ENCODE results near the gene LUZP2. TPM values are rescaled to one million over a fixed set of nuclear protein-coding genes. Genes with fewer than 3 reads are reported as not detected.
A peak's percentile ranks its signal among the peaks of the same experiment; 100 is the strongest.

The LUZP2 gene
- total and polyA plus RNA-seq, 4 donors = 0.05 TPM; not detected in 3

DNA sequence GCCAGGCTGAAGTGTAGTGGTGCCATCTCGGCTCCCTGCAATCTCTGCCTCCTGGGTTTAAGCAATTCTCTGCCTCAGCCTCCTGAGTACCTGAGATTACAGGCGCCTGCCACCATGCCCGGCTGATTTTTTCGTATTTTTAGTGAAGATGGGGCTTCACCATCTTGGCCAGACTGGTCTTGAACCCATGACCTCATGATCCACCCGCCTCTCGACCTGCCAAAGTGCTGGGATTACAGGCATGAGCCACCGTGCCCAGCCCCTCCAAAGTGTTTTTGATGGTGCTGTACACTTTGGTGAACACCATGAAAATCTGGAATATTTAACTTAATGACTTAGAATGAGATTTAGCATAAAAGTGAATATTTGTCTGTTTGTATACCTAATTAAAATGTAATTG, 5.6 kb downstream of the LUZP2 start:
- TF ChIP-seq NR2F2 (IDR thresholded peaks at IDR 0.05) (no peak), HNF4A (conservative IDR thresholded peaks at IDR 0.05) (no peak), FOXA2 (IDR thresholded peaks at IDR 0.05) (no peak), RXRA (IDR thresholded peaks at IDR 0.05) (no peak), GABPA (IDR thresholded peaks at IDR 0.05 in 1 of 2, conservative IDR thresholded peaks at IDR 0.05 in 1 of 2) (no peak), EGR1 (IDR thresholded peaks at IDR 0.05; ENCODE audit: low read depth in 2 of 2) (no peak), FOXA1 (IDR thresholded peaks at IDR 0.05) (no peak), HNF4G (IDR thresholded peaks at IDR 0.05) (no peak)
- no peak for DNase-seq (ENCODE audit: low spot score)
- no peaks in the 10 kb centered on the region for H3K9me3 ChIP-seq (ENCODE audit: control insufficient read depth in 4 of 4, low read length in 3 of 4)
- no peaks in the 10 kb centered on the region for H3K36me3 ChIP-seq (ENCODE audit: control insufficient read depth in 4 of 4, insufficient read depth in 3 of 4, low read depth in 1 of 4, low read length in 3 of 4)
- no peaks in the 10 kb centered on the region for H3K4me1 ChIP-seq (ENCODE audit: control insufficient read depth in 4 of 4, insufficient read depth in 4 of 4, low read length in 3 of 4)
- H3K27me3 ChIP-seq (ENCODE audit: control insufficient read depth in 4 of 4, insufficient read depth in 4 of 4, low read length in 3 of 4) = no peaks in the 10 kb centered on the region
- no peak overlapping the region for H3K9ac ChIP-seq (ENCODE audit: low read depth in 1 of 2, low read length in 2 of 2)
- WGBS = 72% methylated on average over 7 of the region's 7 CpGs
- H3K27ac ChIP-seq (ENCODE audit: low read depth in 1 of 2, low read length in 2 of 2) = no peak overlapping the region
- no peak overlapping the region for H3K4me3 ChIP-seq (ENCODE audit: low read depth in 1 of 3, low read length in 3 of 3)

DNA sequence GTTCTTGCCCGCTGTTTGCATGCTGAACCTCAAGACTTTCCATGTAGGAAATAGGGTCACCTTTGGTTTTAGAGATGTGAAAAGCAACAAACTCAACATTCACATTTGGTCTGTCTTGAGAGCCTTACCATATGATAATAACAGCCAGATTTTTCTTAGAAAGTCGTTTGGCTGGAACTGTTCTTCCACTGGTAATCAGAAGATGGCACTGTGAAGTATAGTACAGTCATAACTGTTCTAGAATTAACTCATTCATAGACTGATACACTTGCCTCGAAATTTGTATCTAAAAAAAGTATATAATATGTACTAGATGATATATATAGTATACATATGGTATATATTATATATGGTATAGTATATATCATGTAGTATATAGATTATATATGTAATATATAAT, 12.3 kb downstream of the LUZP2 start:
- 39% methylated on average over 3 of the region's 3 CpGs for WGBS
- H3K36me3 ChIP-seq (ENCODE audit: control insufficient read depth in 4 of 4, insufficient read depth in 3 of 4, low read depth in 1 of 4, low read length in 3 of 4) = no peaks in the 10 kb centered on the region
- H3K4me1 ChIP-seq (ENCODE audit: control insufficient read depth in 4 of 4, insufficient read depth in 4 of 4, low read length in 3 of 4) = no peaks in the 10 kb centered on the region
- TF ChIP-seq, protein P1, sequence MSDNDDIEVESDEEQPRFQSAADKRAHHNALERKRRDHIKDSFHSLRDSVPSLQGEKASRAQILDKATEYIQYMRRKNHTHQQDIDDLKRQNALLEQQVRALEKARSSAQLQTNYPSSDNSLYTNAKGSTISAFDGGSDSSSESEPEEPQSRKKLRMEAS (IDR thresholded peaks at IDR 0.05) = no peak
- TF ChIP-seq RAD21 (IDR thresholded peaks at IDR 0.05) = peak in 1 of 2 donors; percentile 26
- no peaks in the 10 kb centered on the region for H3K27me3 ChIP-seq (ENCODE audit: control insufficient read depth in 4 of 4, insufficient read depth in 4 of 4, low read length in 3 of 4)
- DNase-seq (ENCODE audit: low spot score) = no peak
- H3K9me3 ChIP-seq (ENCODE audit: control insufficient read depth in 4 of 4, low read length in 3 of 4) = no peaks in the 10 kb centered on the region
- H3K9ac ChIP-seq (ENCODE audit: low read depth in 1 of 2, low read length in 2 of 2) = no peak overlapping the region
- H3K27ac ChIP-seq (ENCODE audit: low read depth in 1 of 2, low read length in 2 of 2) = no peak overlapping the region
- no peak overlapping the region for H3K4me3 ChIP-seq (ENCODE audit: low read depth in 1 of 3, low read length in 3 of 3)

DNA sequence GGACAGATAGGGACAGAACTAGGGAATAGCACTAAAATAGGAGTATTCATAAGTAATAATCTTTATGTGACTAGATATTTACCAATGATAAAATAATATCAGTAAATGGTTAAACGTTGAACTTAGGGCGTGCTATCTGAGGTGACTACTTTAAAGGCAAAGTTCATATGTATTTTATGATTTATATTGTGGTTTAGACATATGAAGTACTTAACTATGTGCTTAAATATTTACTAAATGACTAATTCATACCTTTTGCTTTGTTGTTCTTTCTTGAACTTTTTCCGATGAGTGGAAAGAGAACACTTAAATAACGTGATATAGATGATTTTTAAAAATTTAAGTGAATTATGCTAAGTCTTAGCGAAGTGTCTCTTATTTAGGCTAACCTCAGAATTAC, 14.7 kb downstream of the LUZP2 start:
- DNase-seq (ENCODE audit: low spot score) = no peak
- WGBS = 64% methylated on average over 5 of the region's 5 CpGs
- Histone ChIP-seq H3K4me3 (ENCODE audit: low read depth in 1 of 3, low read length in 3 of 3) (no peak overlapping the region), H3K4me1 (ENCODE audit: control insufficient read depth in 4 of 4, insufficient read depth in 4 of 4, low read length in 3 of 4) (no peaks in the 10 kb centered on the region), H3K27ac (ENCODE audit: low read depth in 1 of 2, low read length in 2 of 2) (no peak overlapping the region), H3K9ac (ENCODE audit: low read depth in 1 of 2, low read length in 2 of 2) (no peak overlapping the region), H3K27me3 (ENCODE audit: control insufficient read depth in 4 of 4, insufficient read depth in 4 of 4, low read length in 3 of 4) (no peaks in the 10 kb centered on the region), H3K9me3 (ENCODE audit: control insufficient read depth in 4 of 4, low read length in 3 of 4) (no peaks in the 10 kb centered on the region), H3K36me3 (ENCODE audit: control insufficient read depth in 4 of 4, insufficient read depth in 3 of 4, low read depth in 1 of 4, low read length in 3 of 4) (no peaks in the 10 kb centered on the region)
- TF ChIP-seq HNF4A (conservative IDR thresholded peaks at IDR 0.05) = no peak
- TF ChIP-seq NR2F2 (IDR thresholded peaks at IDR 0.05) = no peak
- TF ChIP-seq, protein P2, sequence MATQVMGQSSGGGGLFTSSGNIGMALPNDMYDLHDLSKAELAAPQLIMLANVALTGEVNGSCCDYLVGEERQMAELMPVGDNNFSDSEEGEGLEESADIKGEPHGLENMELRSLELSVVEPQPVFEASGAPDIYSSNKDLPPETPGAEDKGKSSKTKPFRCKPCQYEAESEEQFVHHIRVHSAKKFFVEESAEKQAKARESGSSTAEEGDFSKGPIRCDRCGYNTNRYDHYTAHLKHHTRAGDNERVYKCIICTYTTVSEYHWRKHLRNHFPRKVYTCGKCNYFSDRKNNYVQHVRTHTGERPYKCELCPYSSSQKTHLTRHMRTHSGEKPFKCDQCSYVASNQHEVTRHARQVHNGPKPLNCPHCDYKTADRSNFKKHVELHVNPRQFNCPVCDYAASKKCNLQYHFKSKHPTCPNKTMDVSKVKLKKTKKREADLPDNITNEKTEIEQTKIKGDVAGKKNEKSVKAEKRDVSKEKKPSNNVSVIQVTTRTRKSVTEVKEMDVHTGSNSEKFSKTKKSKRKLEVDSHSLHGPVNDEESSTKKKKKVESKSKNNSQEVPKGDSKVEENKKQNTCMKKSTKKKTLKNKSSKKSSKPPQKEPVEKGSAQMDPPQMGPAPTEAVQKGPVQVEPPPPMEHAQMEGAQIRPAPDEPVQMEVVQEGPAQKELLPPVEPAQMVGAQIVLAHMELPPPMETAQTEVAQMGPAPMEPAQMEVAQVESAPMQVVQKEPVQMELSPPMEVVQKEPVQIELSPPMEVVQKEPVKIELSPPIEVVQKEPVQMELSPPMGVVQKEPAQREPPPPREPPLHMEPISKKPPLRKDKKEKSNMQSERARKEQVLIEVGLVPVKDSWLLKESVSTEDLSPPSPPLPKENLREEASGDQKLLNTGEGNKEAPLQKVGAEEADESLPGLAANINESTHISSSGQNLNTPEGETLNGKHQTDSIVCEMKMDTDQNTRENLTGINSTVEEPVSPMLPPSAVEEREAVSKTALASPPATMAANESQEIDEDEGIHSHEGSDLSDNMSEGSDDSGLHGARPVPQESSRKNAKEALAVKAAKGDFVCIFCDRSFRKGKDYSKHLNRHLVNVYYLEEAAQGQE (IDR thresholded peaks at IDR 0.05) = no peak
- TF ChIP-seq, protein P3, sequence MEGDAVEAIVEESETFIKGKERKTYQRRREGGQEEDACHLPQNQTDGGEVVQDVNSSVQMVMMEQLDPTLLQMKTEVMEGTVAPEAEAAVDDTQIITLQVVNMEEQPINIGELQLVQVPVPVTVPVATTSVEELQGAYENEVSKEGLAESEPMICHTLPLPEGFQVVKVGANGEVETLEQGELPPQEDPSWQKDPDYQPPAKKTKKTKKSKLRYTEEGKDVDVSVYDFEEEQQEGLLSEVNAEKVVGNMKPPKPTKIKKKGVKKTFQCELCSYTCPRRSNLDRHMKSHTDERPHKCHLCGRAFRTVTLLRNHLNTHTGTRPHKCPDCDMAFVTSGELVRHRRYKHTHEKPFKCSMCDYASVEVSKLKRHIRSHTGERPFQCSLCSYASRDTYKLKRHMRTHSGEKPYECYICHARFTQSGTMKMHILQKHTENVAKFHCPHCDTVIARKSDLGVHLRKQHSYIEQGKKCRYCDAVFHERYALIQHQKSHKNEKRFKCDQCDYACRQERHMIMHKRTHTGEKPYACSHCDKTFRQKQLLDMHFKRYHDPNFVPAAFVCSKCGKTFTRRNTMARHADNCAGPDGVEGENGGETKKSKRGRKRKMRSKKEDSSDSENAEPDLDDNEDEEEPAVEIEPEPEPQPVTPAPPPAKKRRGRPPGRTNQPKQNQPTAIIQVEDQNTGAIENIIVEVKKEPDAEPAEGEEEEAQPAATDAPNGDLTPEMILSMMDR (IDR thresholded peaks at IDR 0.05; ENCODE audit: low read depth, low read length, missing input control) = no peak
- TF ChIP-seq GABPA (IDR thresholded peaks at IDR 0.05 in 1 of 2, conservative IDR thresholded peaks at IDR 0.05 in 1 of 2) = no peak
- TF ChIP-seq JUND (IDR thresholded peaks at IDR 0.05) = no peak
- TF ChIP-seq SP1 (IDR thresholded peaks at IDR 0.05) = no peak

Measured in liver (tissue), 9 donors.